Measurements from ENCODE around the gene CSRNP3.
"Not testable (repeated sequence)": the region's sequence is repeated elsewhere in the genome, so short reads cannot be mapped to it uniquely, and the experiment has no call there.

CSRNP3 gene

DNA sequence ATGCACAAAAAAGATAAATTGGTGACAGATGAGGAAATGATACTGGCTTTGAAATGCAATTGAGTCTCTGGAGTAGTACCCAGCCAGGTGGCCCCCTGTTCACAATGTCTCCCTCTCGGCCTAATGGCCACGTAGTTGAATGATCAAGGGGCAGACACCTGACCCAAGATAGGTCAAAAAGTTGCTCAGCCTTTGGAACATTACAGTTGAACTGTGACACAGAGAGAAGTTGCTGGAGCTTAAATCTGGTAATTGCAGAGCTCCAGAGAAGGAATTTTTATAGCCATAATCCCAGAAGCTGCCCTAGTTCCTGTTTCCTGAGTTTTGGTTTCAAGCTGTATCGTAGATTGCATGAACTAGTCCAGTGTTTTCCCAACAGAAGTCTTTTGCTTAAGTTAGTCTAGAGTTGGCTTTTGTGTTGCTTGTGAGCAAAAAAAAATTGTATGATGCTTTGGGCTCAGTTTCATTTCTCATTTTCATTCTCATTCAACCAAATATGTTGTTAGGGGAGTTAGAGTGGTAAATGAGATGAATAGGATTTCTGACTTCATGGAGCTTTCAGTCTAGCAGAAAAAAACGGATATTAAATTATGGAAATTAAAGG is 117.9 kb downstream of the CSRNP3 start:
- DNase-seq (ENCODE audit: low read depth in 2 of 2) = no peak

DNA sequence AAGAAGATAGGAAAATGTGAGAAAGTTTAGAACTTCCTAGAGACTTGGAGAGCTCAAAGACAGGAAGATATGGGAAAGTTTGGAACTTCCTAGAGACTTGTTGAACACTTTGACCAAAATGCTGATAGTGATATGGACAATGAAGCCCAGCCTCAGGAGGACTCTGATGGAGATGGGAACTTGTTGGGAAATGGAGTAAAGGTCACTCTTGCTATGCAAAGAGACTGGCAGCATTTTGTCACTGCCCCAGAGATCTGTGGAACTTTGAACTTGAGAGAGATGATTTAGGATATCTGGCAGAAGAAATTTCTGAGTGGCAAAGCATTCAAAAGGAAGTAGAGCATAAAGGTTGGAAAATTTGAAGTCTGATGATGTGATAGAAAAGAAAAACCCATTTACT is 121.5 kb downstream of the CSRNP3 start:
- not testable (repeated sequence) for DNase-seq (ENCODE audit: low read depth in 2 of 2)

DNA sequence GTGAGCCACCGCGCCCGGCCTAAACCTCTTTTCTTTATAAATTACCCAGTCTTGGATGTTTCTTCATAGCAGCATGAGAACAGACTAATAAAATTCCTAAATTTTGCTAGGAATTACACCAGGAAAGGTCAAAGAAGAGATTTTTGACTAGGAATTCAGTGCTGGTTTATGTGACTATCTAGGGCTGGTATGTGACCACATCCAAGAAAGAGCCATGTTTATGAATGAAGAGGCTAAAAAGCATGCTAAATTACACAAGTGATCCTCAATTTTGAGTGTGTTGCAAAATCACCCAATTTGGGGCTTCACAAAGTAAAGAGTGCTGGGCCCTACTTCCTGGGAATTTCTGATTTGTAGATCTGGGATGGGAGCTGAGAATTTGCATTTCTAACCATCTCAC is 123.6 kb downstream of the CSRNP3 start:
- DNase-seq (ENCODE audit: low read depth in 2 of 2) = no peak

DNA sequence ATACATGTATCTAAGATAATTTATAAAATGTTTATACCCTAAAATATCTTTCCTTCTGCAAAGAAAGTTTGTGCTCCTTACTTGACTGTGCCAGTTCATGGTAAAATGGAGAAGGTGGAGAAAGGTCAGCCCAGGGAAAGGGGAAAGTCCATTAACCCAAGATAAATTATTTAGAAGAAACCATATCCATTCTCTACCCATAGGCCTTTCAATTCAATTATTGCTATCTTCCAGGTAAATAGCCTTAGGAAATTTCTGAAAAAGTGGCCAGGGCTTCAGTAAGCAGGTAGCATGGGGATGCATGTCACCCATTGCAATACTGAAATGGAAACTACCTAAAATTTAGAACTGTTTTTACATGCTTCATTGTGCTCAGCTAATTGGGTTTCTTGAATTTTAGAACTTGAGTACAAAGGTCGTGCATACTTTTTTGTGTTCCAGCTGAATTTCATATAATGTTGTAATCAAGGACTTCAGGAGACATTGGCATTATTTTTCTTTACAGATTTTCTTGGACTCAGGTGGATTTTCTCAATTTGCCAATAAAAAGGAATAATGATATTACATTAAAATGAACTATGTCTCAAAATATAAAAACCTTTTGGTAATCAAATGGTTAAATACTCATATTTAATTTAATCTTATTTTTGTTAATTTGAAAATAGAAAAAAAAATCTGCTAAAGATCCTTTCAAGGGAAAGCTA is 124.9 kb downstream of the CSRNP3 start:
- no peak for DNase-seq (ENCODE audit: low read depth in 2 of 2)

DNA sequence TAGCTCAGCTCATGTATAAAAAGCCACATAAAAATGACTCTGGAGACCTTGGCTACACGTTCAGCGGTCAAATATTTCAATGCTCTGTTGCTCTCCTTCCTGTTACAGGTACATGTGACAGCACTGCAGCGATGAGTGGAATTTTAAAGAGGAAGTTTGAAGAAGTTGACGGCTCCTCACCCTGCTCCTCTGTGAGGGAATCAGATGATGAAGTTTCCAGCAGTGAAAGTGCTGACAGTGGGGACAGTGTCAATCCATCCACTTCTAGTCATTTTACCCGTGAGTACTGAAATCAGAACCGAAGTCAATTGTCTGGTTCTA is 125.4 kb downstream of the CSRNP3 start:
- no peak for DNase-seq (ENCODE audit: low read depth in 2 of 2)

DNA sequence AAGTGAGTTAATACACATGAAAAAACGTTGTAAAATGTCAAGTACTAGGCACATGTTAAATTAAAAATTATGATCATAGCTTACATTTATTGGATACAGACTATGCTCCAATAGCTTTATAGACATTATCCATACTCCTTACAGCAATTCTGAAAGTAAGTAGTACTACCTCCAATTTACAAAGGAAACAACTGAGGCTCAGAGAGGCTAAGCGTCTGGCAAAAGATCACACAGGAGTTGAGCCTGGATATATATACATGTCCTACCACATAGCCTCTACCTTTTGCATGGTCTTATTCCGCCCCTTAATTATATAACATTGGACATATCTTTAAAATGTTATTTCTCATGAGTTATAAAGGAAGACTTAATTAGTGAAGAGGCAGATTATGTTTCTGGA is 127.3 kb downstream of the CSRNP3 start:
- no peak for DNase-seq (ENCODE audit: low read depth in 2 of 2)

DNA sequence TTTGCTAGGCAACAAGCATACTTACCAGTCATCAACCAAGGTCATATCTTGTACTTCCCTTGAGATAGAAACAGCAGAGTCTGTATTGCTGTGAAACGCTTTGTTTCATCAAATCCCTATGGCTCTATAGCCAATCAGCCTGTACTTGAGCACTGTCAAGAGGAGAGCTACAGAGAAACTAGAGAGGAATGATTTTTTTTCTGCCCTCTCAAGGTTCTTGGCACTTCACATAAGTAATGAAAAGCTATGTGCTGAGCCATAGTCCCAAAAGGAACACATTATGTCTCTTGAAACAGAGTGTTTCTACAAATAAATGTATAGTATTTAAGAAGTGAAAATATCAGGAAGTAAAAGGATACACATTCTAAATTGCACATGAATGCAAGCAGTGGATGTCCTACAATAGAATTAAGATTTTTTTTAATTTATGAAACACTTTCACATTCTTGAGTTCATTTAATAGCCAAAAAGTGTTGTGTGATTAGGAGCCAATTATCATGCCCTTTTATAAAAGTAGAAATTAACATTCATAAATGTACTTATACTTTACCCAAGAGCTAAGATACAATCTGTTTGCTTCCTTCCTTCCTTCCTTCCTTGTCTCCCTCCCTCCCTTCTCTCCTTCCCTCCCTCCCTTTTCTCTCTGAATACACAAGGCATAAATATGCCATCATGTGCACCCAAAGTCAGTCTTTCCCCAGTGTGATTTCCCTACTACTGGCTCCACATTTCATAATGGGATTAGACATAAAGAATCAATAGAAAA is 131.8 kb downstream of the CSRNP3 start:
- DNase-seq (ENCODE audit: low read depth in 2 of 2) = no peak

DNA sequence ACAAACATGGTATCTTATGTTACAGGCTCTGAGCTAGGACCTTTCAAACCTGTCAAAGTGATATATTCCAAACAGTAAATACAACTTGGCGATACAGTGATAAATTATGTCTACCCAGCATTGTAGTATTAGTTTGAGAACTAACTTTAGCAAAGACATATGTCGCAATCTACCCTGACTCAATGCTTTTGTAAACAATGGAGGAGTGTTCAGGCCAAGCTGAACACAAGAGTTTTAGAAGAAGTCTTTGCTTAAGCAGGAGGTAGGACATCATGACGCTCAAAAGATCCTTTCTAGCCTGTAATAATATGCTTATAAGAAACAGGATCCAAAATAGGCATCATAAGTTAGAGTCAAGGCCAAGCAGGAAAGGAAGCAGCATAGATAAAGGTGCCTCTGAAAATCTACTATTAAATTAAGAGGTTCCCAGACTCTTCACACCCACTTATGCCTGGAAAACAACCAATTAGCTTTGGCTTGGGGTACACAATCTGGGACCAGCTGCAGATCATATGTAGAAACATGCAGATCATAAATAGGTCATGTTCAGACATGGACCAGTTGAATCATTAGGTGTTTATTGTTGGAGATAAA is 132.5 kb downstream of the CSRNP3 start:
- DNase-seq (ENCODE audit: low read depth in 2 of 2) = no peak

DNA sequence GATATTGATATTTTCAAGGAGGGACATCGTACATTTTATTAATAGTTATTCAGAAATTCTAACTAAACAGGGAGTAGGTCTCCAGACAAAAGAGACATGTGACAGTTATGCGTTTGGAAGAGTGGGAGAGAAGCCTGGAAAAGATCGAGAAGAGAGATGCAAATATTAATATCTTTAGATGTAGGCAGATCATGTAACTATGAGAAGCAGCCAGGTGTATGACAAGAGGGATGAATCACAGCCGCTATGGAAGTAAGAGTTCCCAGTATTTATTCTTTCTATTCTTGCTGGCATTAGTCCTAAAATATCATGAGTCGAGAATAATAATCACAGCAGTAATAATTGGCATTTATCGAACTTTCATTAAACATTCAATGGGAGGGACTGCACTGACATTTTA is 140.2 kb downstream of the CSRNP3 start:
- no peak for DNase-seq (ENCODE audit: low read depth in 2 of 2)

DNA sequence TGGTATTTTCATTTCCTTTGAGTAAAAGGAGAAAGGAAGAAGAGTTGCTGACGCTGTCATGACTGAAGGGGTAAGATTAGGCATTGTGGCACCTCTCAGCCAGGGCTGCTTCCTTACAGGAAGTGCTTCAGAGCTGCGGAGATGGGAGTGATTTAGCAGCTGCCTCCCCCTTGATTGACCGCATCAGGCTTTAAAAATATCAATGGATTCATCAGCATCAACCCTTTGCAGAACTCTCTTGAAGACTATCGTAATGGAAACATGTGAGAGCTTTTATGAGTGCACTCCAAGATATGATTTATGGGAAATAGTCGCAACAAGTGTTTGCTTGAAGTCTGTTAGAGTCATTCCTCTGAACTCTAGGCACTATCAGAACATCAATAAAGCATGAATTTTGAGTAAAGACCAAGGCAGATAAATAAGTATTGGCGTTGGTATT is 141.1 kb downstream of the CSRNP3 start:
- no peak for DNase-seq (ENCODE audit: low read depth in 2 of 2)

DNA sequence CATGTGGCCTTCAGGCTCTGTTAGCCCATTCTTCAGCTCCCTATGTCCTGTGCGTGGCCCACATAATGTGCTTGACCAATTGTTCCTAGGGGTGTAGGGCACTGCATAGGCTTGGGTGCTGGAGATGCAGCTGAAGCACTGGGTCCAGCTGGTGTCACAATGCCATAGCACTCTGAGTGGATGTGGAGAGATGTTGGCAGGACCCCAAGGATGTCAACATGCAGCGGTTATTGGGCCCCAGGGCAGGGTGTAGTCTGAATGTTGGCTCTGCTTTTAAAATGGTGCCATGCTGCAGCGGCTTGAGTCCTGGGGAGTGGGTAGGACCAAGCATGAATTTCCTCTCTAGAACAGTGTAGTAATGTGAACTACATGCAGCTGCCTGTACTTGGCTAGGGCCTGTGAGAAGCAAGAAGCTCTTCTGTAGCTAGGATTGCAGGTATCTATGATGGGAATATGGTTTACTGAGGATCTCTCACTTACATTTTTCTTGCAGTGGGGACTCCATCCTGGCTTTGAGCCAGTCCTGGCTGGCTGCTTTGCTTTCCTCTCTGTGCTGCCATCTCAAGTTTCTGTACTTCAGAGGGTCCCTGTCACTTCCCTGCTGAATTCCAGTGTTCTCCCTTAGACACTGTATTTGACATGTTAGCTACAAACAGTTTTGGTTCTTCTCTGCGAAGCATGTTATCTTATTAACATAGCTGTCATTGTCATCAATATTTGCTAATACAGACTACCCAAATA is 148.4 kb downstream of the CSRNP3 start:
- DNase-seq (ENCODE audit: low read depth in 2 of 2) = no peak

DNA sequence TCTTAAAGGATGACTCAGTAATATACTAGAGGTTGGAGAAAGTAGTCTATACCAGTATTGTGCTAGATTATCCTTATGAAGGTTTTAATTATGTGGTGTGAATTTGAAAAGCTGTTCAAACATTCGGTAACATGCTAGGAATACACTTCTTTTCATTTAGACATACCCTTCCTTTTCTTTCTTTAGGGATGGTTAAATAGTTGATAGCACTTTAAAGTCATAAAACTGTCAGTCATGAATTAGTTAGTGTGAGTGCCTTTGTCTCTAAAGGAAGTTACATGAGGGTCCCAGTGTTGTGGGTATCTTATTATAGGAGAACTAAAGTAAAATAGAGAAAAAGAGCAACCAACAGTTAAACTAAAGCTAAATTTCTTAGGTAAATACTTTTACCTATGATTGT is 149.3 kb downstream of the CSRNP3 start:
- DNase-seq (ENCODE audit: low read depth in 2 of 2) = no peak

DNA sequence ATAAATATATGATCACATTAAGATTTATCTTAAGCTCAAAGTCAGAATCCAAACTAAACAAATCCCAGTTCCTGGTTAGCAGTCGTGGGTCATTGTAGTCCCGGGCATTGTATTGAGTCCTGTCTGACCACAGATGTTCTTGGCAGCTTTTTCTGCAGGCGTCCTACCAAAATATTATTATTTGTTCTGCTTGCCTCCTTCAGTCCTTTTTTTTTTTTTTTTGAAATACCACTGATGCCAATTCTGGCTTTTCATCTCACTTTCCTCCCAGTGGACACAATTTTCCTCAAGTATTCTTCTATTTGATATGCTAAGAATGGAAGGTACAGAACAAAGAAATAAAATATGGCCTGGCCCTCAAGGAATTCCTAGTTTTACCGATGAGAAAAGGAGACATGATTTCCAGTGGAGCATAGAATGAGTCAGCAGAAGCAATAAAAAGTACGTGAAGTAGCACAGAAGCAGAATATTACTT is 151.6 kb downstream of the CSRNP3 start:
- no peak for DNase-seq (ENCODE audit: low read depth in 2 of 2)

DNA sequence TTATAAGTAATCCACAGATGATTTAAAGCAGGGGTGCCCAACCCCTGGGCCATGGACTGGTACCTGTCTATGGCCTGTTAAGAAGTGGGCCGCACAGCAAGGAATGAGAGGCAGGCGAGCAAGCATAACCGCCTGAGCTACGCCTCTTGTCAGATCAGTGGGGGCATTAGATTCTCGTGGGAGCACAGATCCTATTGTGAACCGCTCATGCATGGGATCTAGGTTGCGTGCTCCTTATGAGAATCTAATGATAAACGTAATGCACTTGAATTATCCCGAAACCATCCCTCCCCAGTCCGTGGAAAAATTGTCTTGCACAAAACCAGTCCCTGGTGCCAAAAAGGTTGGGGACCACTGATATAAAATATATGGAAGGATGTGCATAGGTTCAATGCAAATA is 153.7 kb downstream of the CSRNP3 start:
- DNase-seq (ENCODE audit: low read depth in 2 of 2) = no peak

DNA sequence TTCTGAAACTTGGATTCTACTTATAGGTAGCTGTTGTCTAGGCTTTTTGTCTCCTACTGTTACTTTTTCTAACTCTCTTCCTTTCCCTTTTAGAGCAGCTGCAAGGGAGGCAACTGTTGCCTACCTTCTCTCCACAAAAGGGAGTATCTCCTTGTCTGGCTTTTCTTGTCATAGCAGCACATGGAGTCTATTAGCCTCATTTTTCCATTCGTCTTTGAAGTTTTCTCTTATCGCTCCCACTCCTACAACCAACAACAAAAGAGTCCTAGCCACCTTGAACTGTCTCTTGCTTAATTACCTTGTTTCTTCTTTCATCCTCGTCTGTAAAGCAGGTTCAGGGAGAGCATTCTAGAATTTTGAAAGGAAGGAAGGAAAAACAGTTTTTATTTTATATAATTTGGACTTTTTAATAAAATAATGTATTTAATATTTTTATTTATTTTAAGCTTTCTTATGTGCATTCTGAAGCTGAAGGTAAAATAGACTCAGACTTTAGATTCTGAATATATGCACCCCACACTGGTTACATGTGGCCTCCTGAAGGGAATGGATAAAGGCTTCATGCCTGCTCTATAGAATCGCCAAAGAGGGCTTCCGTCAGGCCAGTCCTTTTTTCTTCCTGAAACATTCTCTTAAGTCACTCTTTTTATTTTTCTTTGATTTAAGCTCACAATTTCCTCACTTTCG is 154.4 kb downstream of the CSRNP3 start:
- no peak for DNase-seq (ENCODE audit: low read depth in 2 of 2)

DNA sequence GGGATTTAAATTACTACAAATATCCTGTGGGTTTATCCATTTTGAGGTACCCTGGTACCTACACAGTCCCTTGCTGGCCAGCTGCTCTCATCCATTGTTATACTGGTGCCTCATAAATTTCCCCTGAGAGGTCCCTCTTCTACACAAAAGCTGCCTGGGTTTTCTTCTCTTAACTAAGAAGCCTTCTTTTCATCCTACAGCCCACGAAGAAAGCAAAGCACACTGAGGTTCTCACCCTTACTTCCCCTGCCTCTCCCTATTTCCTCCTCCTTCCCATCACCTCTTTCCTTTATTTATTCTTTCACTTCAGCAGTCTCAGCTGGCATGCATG is 154.9 kb downstream of the CSRNP3 start:
- no peak for DNase-seq (ENCODE audit: low read depth in 2 of 2)

DNA sequence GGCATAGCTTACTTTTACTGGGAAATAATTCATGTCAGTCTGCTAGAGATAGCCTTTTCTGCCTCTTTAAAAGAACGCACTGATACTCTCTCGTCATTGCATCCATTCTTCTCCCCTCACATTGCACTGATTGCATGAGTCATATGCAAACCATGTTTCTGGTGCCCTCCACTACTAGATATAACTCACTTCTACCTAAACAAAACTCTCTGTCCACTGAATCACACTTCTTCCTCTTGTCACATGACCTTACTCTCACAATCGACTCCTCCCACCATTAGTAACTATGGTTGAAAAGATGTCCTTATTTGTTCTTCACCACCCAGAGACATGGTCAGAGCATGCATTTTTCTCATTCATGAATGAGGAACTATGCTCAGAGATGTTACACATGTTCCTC is 158.0 kb downstream of the CSRNP3 start:
- no peak for DNase-seq (ENCODE audit: low read depth in 2 of 2)

DNA sequence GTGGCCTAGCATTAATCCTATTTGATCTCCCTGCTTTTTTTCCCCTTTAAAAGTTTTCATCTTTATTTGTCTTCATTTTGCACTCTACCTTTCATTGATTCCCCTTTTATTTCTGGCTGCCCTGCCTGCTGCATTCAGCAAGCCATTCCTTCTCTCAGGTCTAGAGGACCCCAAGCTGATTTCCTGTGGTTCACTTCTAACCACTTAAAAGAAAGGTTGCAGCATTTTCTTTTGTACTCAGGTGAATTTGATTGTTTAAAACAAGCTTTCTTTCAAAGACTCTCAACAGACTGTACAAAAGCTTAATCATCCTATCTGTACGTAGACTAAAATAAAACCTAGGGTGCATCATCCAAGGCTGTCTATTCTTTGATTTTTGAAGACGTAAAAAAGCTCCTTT is 160.3 kb downstream of the CSRNP3 start:
- no peak for DNase-seq (ENCODE audit: low read depth in 2 of 2)

DNA sequence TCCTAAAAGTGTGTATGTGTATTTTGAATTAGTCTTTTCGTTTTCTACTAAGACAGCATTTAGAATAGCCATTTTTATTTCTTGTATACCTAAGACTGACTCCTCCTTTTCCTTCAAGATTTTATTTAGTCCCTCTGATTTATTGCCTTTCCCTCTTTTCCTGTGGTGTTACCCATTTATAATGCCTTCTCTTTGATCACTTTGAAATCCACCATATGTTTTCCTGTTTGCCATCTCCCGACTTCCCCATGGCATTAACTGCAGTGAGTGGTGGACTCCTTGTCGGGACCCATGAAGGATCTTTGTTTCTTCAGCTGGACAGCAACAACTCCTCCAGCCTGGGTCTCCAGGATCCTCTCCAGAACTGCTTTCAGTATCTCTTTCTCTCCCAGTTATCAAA is 160.7 kb downstream of the CSRNP3 start:
- DNase-seq (ENCODE audit: low read depth in 2 of 2) = no peak

DNA sequence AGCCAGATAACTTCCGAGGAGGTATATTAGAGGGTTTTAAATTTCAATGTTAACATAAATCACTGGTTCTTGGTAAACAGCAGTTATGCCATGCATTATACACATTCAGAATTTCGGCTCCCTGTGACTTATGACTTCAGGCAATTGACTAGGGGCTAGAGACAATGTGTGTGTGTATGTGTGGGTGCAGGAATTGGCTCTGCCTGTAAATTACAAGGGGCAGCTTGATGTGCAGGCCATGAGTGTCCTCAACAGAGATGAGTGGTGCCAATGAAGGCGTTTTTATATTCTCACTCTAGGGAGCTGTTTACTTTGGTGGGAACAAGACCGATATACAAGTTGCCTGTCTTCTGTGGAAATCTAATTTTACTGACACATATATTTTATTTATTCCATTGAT is 161.6 kb downstream of the CSRNP3 start:
- DNase-seq (ENCODE audit: low read depth in 2 of 2) = no peak

DNA sequence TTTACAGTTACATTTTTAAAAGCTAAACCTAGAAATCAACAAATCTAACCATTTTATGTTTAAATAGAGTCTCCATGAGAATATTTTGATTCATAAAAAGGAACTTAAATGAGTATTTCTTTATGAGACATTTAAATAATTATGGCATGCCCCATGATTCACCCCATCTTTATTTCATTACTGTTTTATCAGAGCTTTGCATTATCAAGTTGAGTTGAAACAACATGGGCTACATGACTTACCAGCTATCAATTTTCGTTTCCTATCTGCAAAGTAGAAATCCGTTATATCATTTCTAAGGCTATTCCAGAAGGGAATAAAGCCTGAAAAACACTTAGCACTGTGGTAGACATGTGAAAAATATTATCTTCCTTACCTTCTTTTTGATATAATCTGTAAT is 163.1 kb downstream of the CSRNP3 start:
- no peak for DNase-seq (ENCODE audit: low read depth in 2 of 2)

DNA sequence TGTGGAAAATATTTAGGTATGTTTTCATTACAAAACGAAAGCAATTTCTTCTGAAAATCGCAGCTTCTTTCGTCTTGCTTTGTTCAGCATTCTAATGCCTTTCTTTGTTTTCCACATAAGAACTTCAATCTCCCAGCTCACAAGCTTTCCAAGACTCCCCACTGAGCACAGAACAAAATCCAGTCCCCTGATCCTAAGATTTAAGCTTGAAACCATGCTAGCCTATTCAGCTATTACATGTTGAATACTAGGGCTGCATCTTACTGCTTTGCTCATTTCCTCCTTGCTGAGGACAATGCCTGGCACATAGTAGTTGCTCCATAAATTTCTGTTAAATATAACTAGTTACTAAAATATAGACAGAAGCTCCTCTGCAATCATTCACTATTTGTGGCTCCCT is 163.9 kb downstream of the CSRNP3 start:
- DNase-seq (ENCODE audit: low read depth in 2 of 2) = no peak

Measured in stimulated activated CD8-positive, alpha-beta memory T cell treated with anti-CD3 and anti-CD28 coated beads, Interleukin-2, amount 100 ng/mL, for 1 hour (primary cell).